Measurements from ENCODE around the gene IFT80. TPM values are rescaled to one million over a fixed set of nuclear protein-coding genes. Genes with fewer than 3 reads are reported as not detected.

IFT80 gene
- total and polyA plus RNA-seq, 9 of the 15 experiments (the other 6 are each of a cell fraction or from before 2014, with no cell fraction given), result 6.7 to 21.1 (median 16.4) TPM

DNA sequence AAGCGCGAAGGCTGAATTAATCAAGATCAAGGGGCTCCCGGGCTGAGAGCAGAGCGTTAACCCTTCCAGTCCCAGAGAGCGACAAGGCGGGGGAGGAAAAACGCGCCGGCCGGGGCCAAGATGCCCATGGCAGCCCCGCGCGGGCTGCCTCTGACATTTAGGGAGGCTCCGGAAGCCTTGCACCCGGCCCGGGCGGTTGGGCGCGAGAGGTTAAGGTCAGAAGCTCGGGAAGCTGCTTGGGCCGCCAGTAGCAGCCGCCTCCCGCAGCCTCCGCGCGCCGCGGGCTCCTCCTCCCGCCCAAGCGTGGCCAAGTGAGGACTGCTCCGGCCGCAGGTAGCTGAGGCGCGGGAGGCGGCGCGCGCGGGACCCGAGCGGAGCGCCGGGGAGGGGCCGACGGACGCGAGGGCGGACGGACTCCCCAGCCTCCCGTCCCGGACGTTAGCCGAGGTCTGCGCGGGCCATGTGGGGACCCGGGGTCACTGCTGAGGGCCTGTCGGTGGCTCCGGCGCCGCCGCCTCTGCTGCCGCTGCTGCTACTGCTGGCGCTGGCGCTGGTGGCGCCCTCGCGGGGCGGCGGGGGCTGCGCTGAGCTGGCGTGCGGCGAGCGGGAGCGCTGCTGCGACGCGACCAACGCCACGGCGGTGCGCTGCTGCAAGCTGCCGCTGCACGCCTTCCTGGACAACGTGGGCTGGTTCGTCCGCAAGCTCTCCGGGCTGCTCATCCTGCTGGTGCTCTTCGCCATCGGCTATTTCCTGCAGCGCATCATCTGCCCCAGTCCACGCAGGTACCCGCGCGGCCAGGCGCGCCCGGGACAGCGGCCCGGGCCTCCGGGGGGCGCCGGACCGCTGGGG, 173.6 kb downstream of the IFT80 start, which contains the start of gene C3orf80 (continued):
- no peak for TF ChIP-seq CHD4 (IDR thresholded peaks at IDR 0.05; ENCODE audit: insufficient read depth, insufficient replicate concordance, low read depth, low read length, poor library complexity, severe bottlenecking)
- TF ChIP-seq, protein P1, sequence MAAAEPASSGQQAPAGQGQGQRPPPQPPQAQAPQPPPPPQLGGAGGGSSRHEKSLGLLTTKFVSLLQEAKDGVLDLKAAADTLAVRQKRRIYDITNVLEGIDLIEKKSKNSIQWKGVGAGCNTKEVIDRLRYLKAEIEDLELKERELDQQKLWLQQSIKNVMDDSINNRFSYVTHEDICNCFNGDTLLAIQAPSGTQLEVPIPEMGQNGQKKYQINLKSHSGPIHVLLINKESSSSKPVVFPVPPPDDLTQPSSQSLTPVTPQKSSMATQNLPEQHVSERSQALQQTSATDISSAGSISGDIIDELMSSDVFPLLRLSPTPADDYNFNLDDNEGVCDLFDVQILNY (CRISPR knock-in tag; IDR thresholded peaks at IDR 0.05), result no peak

- Histone ChIP-seq H3K4me2 (ENCODE audit: insufficient read depth, low read length) (peak overlapping the region; percentile 81; the same call in 1 of the 2 replicates), H3K9me1 (ENCODE audit: control insufficient read depth, insufficient read depth, low read length) (no peaks in the 10 kb centered on the region), H3K9me3 (replicated peaks; ENCODE audit: control insufficient read depth, insufficient read depth, low read depth, low read length) (no peaks in the 10 kb centered on the region), H3K4me3 (peak overlapping the region; percentile 51), H4K20me1 (replicated peaks; ENCODE audit: control insufficient read depth, insufficient read depth, low read length) (no peaks in the 10 kb centered on the region), H3K9ac (ENCODE audit: insufficient read depth in 1 of 2, low read depth in 2 of 2, low read length in 2 of 2) (peak overlapping the region in 1 of 2 experiments; percentile 90; a peak in 3 of 4 replicates), H3K27ac (ENCODE audit: extremely low read depth, low read depth, low read length) (no peak overlapping the region), H3K79me2 (ENCODE audit: control insufficient read depth, insufficient read depth, low read length) (no peaks in the 10 kb centered on the region), H3K36me3 (ENCODE audit: control insufficient read depth, insufficient read depth, low read length) (no peaks in the 10 kb centered on the region), H3K27me3 (ENCODE audit: control insufficient read depth in 2 of 2, insufficient read depth in 2 of 2, low read length in 2 of 2) (peaks cover 8 to 29% of the 10 kb centered on the region in 2 experiments), H3K4me1 (replicated peaks in 1 of 2; ENCODE audit: control insufficient read depth in 2 of 2, insufficient read depth in 2 of 2, low read length in 2 of 2) (peaks cover 0 to 21% of the 10 kb centered on the region in 2 experiments; a peak in 2 of 5 replicates), H2AFZ (ENCODE audit: low read depth, low read length) (peak overlapping the region; percentile 87)
- ChIA-PET CTCF (ENCODE audit: low intra/inter-chr PET ratio) (no interaction called here), POLR2A (interaction anchor here (1.3 kb wide), 1 partner anchor 8 kb away, joined by 4 read pairs; no protein-coding TSS in a partner anchor)
- 14% methylated on average over 14 of the region's 16 CpGs for WGBS (ENCODE audit: insufficient coverage, low coverage, missing lambda C conversion rate)
- TF ChIP-seq E2F3 (CRISPR knock-in tag; IDR thresholded peaks at IDR 0.05) (no peak), ZFX (CRISPR knock-in tag; IDR thresholded peaks at IDR 0.05) (no peak), ZKSCAN3 (CRISPR knock-in tag; IDR thresholded peaks at IDR 0.05) (no peak), CEBPG (CRISPR knock-in tag; IDR thresholded peaks at IDR 0.05) (no peak), CEBPG (tag; conservative IDR thresholded peaks at IDR 0.05 in 1 of 2, IDR thresholded peaks at IDR 0.05 in 1 of 2) (no peak), LEF1 (IDR thresholded peaks at IDR 0.05) (0 out of 2 replicates have a peak, but pooled peaks have one; percentile 15), MCM3 (IDR thresholded peaks at IDR 0.05) (no peak)
- no peak for FAIRE-seq
- in situ Hi-C loops (cut with MboI) (loop anchor here (25.0 kb wide), 1 partner anchor 1013 kb away; no protein-coding TSS in a partner anchor), intact Hi-C loops (cut with micrococcal nuclease) (loop anchor here (5.0 kb wide), 1 partner anchor 178 kb away; no protein-coding TSS in a partner anchor)
- no peak for DNase-seq (ENCODE audit: extremely low read depth in 1 of 4, low spot score in 3 of 4)
- ATAC-seq, result no peak
- BruUV-seq (replicated peaks), result no TSS peak
Measured at GRCh38 chr3:160224811-160225175, 174.2 kb downstream of the IFT80 start.

Data from K562 (cell line).